COLO668 (cell line): ENCODE measurements around the gene COL20A1.
"Not testable (repeated sequence)": the region's sequence is repeated elsewhere in the genome, so short reads cannot be mapped to it uniquely, and the experiment has no call there.

Source experiments
- DNase-seq: peaks from one replicate; lab custom pipeline; 2025; ENCODE audit not compliant: unreplicated experiment; lab: John Stamatoyannopoulos, UW

COL20A1 gene

GRCh38 chr20:63371291-63371865 lies 78.4 kb downstream of the COL20A1 start:
- no peak for DNase-seq

- DNase-seq: no peak
Measured at GRCh38 chr20:63372971-63373885, 80.2 kb downstream of the COL20A1 start.

GRCh38 chr20:63373996-63374395 lies 81.0 kb downstream of the COL20A1 start:
- DNase-seq: no peak

- DNase-seq: no peak
Measured at GRCh38 chr20:63374504-63374903, 81.5 kb downstream of the COL20A1 start.

- DNase-seq: no peak
Measured at GRCh38 chr20:63375438-63375837, 82.5 kb downstream of the COL20A1 start.

GRCh38 chr20:63376283-63377250 lies 83.6 kb downstream of the COL20A1 start:
- no peak for DNase-seq

- DNase-seq: peak; percentile 17
Measured at GRCh38 chr20:63377256-63377941, 84.4 kb downstream of the COL20A1 start.

- no peak for DNase-seq
Measured at GRCh38 chr20:63377951-63378381, 85.0 kb downstream of the COL20A1 start.

GRCh38 chr20:63378626-63379025 lies 85.6 kb downstream of the COL20A1 start:
- DNase-seq: no peak

- no peak for DNase-seq
Measured at GRCh38 chr20:63379296-63379695, 86.3 kb downstream of the COL20A1 start.

GRCh38 chr20:63379872-63380271 lies 86.9 kb downstream of the COL20A1 start:
- DNase-seq: not testable (repeated sequence)

GRCh38 chr20:63380346-63380870 lies 87.4 kb downstream of the COL20A1 start:
- DNase-seq: no peak

GRCh38 chr20:63381781-63382431 lies 88.9 kb downstream of the COL20A1 start:
- peak; percentile 17 for DNase-seq

- no peak for DNase-seq
Measured at GRCh38 chr20:63382551-63383300, 89.7 kb downstream of the COL20A1 start.

GRCh38 chr20:63383556-63383955 lies 90.6 kb downstream of the COL20A1 start:
- no peak for DNase-seq

GRCh38 chr20:63384336-63384735 lies 91.3 kb downstream of the COL20A1 start:
- DNase-seq: no peak
